Measurements from ENCODE around the gene CAMSAP2.

Gene CAMSAP2

DNA sequence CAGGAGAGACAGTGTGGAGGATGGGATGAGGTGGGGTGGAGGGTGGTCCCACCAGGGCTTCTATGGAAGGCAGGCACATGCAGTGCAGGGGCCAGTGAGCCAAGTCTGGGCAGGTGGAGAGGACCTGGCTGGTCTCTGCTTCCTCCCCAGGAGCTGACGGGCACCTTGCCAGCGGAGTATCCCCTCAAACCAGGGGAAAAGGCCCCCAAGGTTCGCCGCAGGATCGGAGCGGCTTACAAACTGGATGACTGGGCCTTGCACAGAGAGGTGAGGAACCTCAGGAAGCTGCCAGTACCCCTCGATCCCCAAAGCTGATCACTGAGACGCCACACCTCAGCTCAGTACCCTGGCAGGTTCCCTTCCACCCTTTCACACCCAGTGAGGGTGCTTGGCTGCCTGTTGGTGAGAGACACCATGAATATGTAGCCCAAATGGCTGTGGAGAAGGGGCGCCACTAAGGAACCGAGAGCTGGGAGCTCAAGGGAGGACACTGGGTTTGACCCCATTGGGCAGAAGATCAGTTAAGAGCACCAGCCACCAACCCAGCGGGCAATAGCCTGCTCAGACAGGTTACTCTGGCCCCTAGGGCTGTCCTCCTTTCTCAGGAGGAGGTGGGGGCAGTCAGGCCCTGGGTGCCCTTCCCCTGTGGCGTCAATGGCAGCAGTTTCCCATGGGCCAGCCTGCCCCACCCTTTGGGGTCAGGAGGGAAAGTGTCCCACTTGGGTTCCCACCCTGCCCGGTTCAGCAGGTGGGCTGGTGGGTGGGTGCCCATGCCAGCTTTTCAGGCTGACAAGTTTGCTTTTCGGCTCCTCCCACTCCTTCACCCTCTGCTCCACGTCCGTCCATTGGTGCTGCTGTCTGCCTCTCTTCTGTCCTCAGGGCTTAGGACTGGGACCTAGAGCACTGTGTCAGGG, 161.5 kb downstream of the CAMSAP2 start:
- no peak for DNase-seq (ENCODE audit: low read depth)

GRCh38 chr1:200900877-200901276, 162.2 kb downstream of the CAMSAP2 start:
- DNase-seq (ENCODE audit: low read depth): no peak

DNA sequence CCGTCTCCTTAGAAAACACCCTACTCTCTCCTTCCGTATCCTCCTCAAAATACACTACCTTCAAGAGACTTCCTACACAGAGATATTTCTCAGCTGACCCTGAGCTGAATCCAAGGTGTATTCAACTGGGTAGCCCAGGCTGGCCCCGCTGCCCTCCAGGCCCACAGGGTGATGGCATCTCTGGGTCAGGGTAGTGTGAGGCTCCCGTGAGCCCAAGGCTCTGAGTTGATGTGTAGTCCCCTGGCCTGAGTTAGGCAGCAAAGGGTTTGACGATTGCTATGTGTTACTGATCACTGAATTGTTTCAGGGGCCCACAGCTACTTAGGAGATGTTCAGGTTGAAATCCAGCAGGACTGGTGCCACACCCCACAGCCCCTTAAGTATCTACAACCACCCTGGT, 162.7 kb downstream of the CAMSAP2 start:
- no peak for DNase-seq (ENCODE audit: low read depth)

DNA sequence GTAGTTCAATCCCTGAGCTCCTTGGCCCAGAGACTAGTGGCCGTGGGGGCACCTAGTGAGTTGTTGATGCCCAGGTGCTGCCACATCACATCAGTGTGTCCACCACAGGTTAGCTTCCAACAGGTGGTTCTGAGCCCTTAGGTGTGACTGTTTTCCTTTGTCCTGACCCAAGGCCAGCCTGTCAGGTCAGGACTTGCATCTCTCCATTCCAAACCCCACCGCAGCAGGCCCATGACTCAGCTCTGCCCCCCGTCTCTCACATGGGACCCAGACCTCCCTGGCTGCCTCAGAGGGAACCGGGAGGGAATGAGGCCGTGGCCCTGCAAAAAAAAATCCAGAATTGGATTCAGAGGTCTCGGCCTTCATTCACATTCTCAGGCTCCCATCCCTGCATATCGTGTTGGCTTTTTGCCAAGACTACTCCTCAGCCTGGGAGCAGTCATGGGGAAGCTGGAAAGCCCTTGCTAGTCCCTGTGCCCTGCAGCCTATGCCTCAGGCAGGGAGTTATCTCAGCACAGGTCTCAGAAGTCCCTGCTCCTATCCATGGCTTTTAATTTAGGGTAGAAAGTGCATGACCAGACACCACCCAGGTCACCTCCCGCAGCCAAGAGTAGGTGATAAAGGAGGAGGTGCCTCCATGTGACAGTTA, 163.2 kb downstream of the CAMSAP2 start:
- no peak for DNase-seq (ENCODE audit: low read depth)

- no peak for DNase-seq (ENCODE audit: low read depth)
These were observed 165.1 kb downstream of the CAMSAP2 start for GRCh38 chr1:200903793-200904192.

GRCh38 chr1:200904772-200905171, 166.1 kb downstream of the CAMSAP2 start:
- DNase-seq (ENCODE audit: low read depth): no peak

GRCh38 chr1:200905411-200906052, 166.8 kb downstream of the CAMSAP2 start:
- no peak for DNase-seq (ENCODE audit: low read depth)

- DNase-seq (ENCODE audit: low read depth): no peak
These were observed 167.8 kb downstream of the CAMSAP2 start for GRCh38 chr1:200906491-200906890.

DNA sequence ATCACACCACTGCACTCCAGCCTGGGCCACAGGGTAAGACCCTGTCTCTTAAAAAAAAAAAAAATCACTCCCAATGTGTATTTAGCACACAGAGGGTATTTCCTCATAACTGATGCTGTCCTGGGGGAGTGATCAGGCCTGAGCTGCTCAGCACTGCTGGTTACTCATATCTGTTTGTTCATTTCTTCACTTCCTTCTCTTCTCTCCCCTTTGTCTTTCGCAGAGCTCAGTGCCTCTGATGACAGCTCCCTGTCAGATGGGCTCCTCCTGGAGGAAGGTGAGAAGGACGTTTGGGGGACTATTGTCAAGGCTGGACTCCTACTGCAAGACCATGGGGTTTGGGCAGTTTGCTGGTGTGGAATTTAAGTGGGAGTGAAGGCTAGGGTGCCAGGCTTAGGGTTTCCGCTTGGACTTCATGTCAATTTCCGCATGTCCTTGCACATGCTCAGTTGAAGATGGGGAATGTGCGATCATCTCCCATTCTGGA, 169.0 kb downstream of the CAMSAP2 start:
- no peak for DNase-seq (ENCODE audit: low read depth)

- DNase-seq (ENCODE audit: low read depth): no peak
These were observed 169.6 kb downstream of the CAMSAP2 start for GRCh38 chr1:200908191-200908868.

- DNase-seq (ENCODE audit: low read depth): no peak
These were observed 170.4 kb downstream of the CAMSAP2 start for GRCh38 chr1:200909071-200909470.

DNA sequence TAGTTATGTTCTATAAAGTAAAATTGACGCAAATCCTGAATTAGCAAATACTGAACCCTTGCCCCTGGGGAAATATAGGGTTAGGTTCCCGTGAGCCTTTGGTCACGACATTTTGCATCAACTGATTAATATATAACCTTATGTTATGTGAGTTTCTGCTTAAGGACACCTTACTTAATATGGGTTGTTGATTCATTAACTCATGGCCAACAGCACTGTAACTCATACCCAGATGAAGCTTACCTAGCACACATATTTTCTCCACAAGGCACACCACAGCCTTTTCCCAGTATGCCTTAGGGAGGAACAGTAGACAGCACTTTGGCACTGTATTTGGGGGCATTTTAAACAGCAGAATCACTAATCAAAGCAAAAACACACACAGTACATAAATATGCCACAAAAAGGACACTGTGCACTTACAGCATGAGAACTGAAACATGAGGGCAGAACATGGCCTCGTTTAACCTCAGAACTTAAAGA, 171.1 kb downstream of the CAMSAP2 start:
- DNase-seq (ENCODE audit: low read depth): no peak
